B cell (primary cell): ENCODE data around the gene DCD. TPM values are rescaled to one million over a fixed set of nuclear protein-coding genes. Genes with fewer than 3 reads are reported as not detected.

ENCODE experiments used
- ATAC-seq: fragments of 200-7000 bp; cut with Tn5 transposase; one replicate; pipeline ENCODE4 v1.10.0; 2021; ENCODE audit warnings: low read depth, mild to moderate bottlenecking, moderate number of reproducible peaks, moderate library complexity
- CTCF ChIA-PET: fragments of 350-600 bp; sonication (Branson Sonifier 250); formaldehyde crosslinking; loops from one replicate; lab custom pipeline; 2021; ENCODE audit warnings: antibody characterized with exemption, inconsistent platforms; lab: Charles Lee
- POLR2A ChIA-PET: fragments of 350-600 bp; sonication (Branson Sonifier 250); formaldehyde crosslinking; loops from one replicate; lab custom pipeline; 2021; ENCODE audit warnings: antibody characterized with exemption; lab: Charles Lee
- DNase-seq: peaks from one replicate; pipeline ENCODE4 v3.0.0; 2013
- H2AFZ ChIP-seq: 2 replicates; pipeline ENCODE4 v1.6.1; 2012; ENCODE audit warnings: mild to moderate bottlenecking, low read depth, low read length; ENCODE audit not compliant: insufficient read depth, poor library complexity, severe bottlenecking
- H3K27ac ChIP-seq, 2 donors: 1 replicate in 1 of 2; 2 replicates in 1 of 2; pipeline ENCODE4 v1.5.1; 2012 to 2013; ENCODE audit warnings: low read length in 2 of 2, mild to moderate bottlenecking in 2 of 2, moderate library complexity in 1 of 2
- H3K27me3 ChIP-seq, 4 experiments: fragments of 200-600 bp in 1 of 4; sonication (generic) in 1 of 4; replicated peaks in 1 of 4; 1 replicate in 2 of 4; 2 replicates in 2 of 4; pipeline versions ENCODE4 v1.6.1 to v1.7.0; 2013 to 2016; ENCODE audit warnings: low read length in 3 of 4, mild to moderate bottlenecking in 2 of 4, mixed read lengths in 1 of 4, moderate library complexity in 1 of 4; ENCODE audit not compliant: insufficient read depth in 4 of 4, control insufficient read depth in 3 of 4; ENCODE audit errors: control extremely low read depth in 1 of 4
- H3K36me3 ChIP-seq, 2 experiments: replicated peaks in 1 of 2; 1 replicate in 1 of 2; 2 replicates in 1 of 2; pipeline versions ENCODE4 v1.6.1 to v1.7.1; 2013; ENCODE audit warnings: low read length in 1 of 2; ENCODE audit not compliant: insufficient read depth in 2 of 2, control insufficient read depth in 1 of 2; ENCODE audit errors: control extremely low read depth in 1 of 2, extremely low read depth in 1 of 2
- H3K4me1 ChIP-seq, 2 donors: fragments of 200-600 bp in 1 of 2; sonication (generic) in 1 of 2; 1 replicate in 1 of 2; 2 replicates in 1 of 2; pipeline versions ENCODE4 v1.5.1 to v1.6.1; 2013 to 2017; ENCODE audit warnings: low read length in 2 of 2; ENCODE audit not compliant: control insufficient read depth in 2 of 2, insufficient read depth in 2 of 2
- H3K4me2 ChIP-seq: replicated peaks from 2 replicates; pipeline ENCODE3; 2012; ENCODE audit warnings: mild to moderate bottlenecking, low read depth, low read length; ENCODE audit not compliant: poor library complexity, severe bottlenecking
- H3K4me3 ChIP-seq, 5 experiments: fragments of 200-600 bp in 1 of 5; sonication (generic) in 1 of 5; 1 replicate in 3 of 5; 2 replicates in 2 of 5; pipeline versions ENCODE4 v1.5.1 to v1.7.0; 2011 to 2016; ENCODE audit warnings: low read length in 4 of 5, mild to moderate bottlenecking in 4 of 5, low read depth in 2 of 5, control low read depth in 1 of 5, moderate library complexity in 1 of 5; ENCODE audit not compliant: insufficient read depth in 1 of 5; ENCODE audit errors: control extremely low read depth in 1 of 5, extremely low read depth in 1 of 5
- H3K79me2 ChIP-seq: fragments of 200-600 bp; sonication (generic); one replicate; pipeline ENCODE4 v1.6.0; 2016; ENCODE audit warnings: low read length; ENCODE audit not compliant: control insufficient read depth, insufficient read depth
- H3K9ac ChIP-seq: fragments of 200-600 bp; sonication (generic); 2 replicates; pipeline ENCODE4 v1.6.1; 2017; ENCODE audit warnings: mild to moderate bottlenecking, low read length, moderate library complexity
- H3K9me3 ChIP-seq, 3 donors: one replicate each; pipeline versions ENCODE4 v1.6.1 to v1.7.1; 2013; ENCODE audit warnings: low read length in 2 of 3; ENCODE audit not compliant: control insufficient read depth in 2 of 3, insufficient read depth in 1 of 3; ENCODE audit errors: control extremely low read depth in 1 of 3
- H4K20me1 ChIP-seq: 2 replicates; pipeline ENCODE4 v1.6.0; 2012; ENCODE audit warnings: mild to moderate bottlenecking, low read length; ENCODE audit not compliant: insufficient read depth, control insufficient read depth, poor library complexity, severe bottlenecking
- H3K27ac Mint-ChIP-seq: one replicate; pipeline ENCODE4 v1.8.0; 2021; ENCODE audit warnings: mixed read lengths
- H3K27me3 Mint-ChIP-seq: one replicate; pipeline ENCODE4 v1.8.0; 2021; ENCODE audit warnings: mixed read lengths
- H3K4me1 Mint-ChIP-seq: one replicate; pipeline ENCODE4 v1.8.0; 2021; ENCODE audit warnings: mixed read lengths
- H3K4me3 Mint-ChIP-seq: one replicate; pipeline ENCODE4 v1.8.0; 2021; ENCODE audit warnings: mixed read lengths
- H3K9me3 Mint-ChIP-seq: one replicate; pipeline ENCODE4 v1.8.0; 2022; ENCODE audit warnings: mixed read lengths; ENCODE audit not compliant: insufficient read depth
- EZH2 ChIP-seq: IDR thresholded peaks from 2 replicates; pipeline ENCODE4 v1.6.1; 2012; ENCODE audit warnings: borderline replicate concordance, low read depth, mild to moderate bottlenecking, moderate library complexity, low read length; ENCODE audit not compliant: insufficient read depth, poor library complexity, severe bottlenecking
- WGBS: methylation state at CpG from one replicate; pipeline ENCODE4 v1.1.5; 2013; ENCODE audit warnings: missing lambda C conversion rate; ENCODE audit not compliant: insufficient coverage; 5-methylcytosine and 5-hydroxymethylcytosine counted together
- intact Hi-C: fragments of 100-400 bp; cut with micrococcal nuclease; formaldehyde crosslinking; loops from one replicate; pipeline ENCODE4 v1.10.0; 2022
- polyA plus RNA-seq: library from polyadenylated mRNA; depleted of rRNA; stranded (reverse); fragments of >200 nt; gene quantifications from 2 replicates; pipeline ENCODE4 v1.2.3, GENCODE V29; 2012
- total RNA-seq, 2 donors: library from RNA; stranded (reverse); fragments of 120-200 nt in 1 of 2; gene quantifications; 1 replicate in 1 of 2; 2 replicates in 1 of 2; pipeline versions ENCODE4 v1.2.3 to v1.2.4, GENCODE V29; 2013 to 2022
- TF ChIP-seq, protein P1 (sequence below): fragments of 200-600 bp; IDR thresholded peaks from one replicate; pipeline ENCODE4 v1.8.0; 2022; ENCODE audit warnings: antibody characterized with exemption, mild to moderate bottlenecking

Gene DCD
- total and polyA plus RNA-seq, 2 donors (not counting 1 experiment from before 2014, with no cell fraction given), result not detected

DNA sequence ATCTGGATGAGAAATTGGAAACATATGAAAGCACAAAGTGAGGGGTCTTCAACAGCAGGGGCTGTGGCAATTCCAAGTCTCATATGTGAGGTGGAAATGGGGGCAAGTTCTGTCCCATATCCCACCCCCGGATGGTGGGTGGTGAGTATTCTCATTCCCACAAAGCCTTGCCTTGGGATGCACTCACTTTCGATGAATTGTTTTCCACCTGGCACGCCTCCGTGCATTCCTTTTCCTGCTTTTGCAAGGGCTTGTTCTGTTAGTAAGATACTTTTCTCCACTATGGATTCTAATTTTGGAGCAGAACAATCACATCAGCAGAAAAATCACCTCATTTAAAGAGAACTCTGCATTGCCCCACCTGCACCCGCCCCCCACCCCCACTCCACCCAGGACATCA, 16.6 kb downstream of the DCD start:
- Histone ChIP-seq H3K36me3 (no peaks in the 10 kb centered on the region), H3K79me2 (no peaks in the 10 kb centered on the region), H3K9me3 (peaks cover 2 to 15% (median 14%) of the 10 kb centered on the region in 3 donors), H3K4me2 (no peak overlapping the region), H3K9ac (no peak overlapping the region), H3K4me3 (no peak overlapping the region), H3K27ac (no peak overlapping the region), H2AFZ (no peak overlapping the region), H3K4me1 (no peaks in the 10 kb centered on the region), H3K27me3 (peaks cover 0 to 26% (median 1%) of the 10 kb centered on the region in 4 experiments), H4K20me1 (no peaks in the 10 kb centered on the region)
- WGBS, result 88% methylated on average over 3 of the region's 5 CpGs
- POLR2A ChIA-PET, result no interaction called here
- Mint-ChIP-seq H3K4me3 (no peak overlapping the region), H3K4me1 (no peaks in the 10 kb centered on the region), H3K9me3 (no peaks in the 10 kb centered on the region), H3K27ac (no peak overlapping the region), H3K27me3 (peaks cover 48% of the 10 kb centered on the region)
- ATAC-seq, result no peak
- intact Hi-C loops, result no loop called here
- CTCF ChIA-PET, result no interaction called here
- TF ChIP-seq, protein P1, sequence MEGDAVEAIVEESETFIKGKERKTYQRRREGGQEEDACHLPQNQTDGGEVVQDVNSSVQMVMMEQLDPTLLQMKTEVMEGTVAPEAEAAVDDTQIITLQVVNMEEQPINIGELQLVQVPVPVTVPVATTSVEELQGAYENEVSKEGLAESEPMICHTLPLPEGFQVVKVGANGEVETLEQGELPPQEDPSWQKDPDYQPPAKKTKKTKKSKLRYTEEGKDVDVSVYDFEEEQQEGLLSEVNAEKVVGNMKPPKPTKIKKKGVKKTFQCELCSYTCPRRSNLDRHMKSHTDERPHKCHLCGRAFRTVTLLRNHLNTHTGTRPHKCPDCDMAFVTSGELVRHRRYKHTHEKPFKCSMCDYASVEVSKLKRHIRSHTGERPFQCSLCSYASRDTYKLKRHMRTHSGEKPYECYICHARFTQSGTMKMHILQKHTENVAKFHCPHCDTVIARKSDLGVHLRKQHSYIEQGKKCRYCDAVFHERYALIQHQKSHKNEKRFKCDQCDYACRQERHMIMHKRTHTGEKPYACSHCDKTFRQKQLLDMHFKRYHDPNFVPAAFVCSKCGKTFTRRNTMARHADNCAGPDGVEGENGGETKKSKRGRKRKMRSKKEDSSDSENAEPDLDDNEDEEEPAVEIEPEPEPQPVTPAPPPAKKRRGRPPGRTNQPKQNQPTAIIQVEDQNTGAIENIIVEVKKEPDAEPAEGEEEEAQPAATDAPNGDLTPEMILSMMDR, result no peak
- TF ChIP-seq EZH2, result no peak
- no peak for DNase-seq

DNA sequence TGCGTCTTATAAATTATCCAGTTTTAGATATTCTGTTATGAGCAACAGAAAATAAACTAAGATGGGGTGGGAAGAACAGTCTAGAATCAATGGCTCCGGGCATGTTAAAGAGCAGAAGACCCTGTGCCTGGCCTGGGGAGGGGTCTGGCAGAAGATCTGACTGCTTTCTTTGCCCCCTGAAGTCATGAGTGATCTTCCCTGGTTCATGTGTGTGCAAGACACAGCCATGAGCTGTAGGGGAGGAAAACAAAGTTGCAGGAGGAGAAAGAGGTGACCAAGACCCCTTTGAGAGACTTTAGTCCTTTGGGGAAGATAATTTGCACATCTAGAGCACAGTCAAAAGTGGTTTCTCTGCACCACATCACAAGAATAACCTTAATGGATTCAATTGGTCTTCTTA, 18.2 kb downstream of the DCD start:
- no peaks in the 10 kb centered on the region for H3K36me3 ChIP-seq
- no peak for TF ChIP-seq EZH2
- TF ChIP-seq, protein P1, result no peak
- Mint-ChIP-seq H3K27ac (no peak overlapping the region), H3K4me1 (no peaks in the 10 kb centered on the region), H3K27me3 (peaks cover 56% of the 10 kb centered on the region), H3K4me3 (no peak overlapping the region), H3K9me3 (no peaks in the 10 kb centered on the region)
- H3K79me2 ChIP-seq, result no peaks in the 10 kb centered on the region
- H3K27me3 ChIP-seq, result peaks cover 0 to 37% (median 8%) of the 10 kb centered on the region in 4 experiments
- ChIA-PET POLR2A (no interaction called here), CTCF (no interaction called here)
- H3K4me2 ChIP-seq, result no peak overlapping the region
- intact Hi-C loops, result no loop called here
- no peak for DNase-seq
- no peak overlapping the region for H3K9ac ChIP-seq
- no peak overlapping the region for H3K27ac ChIP-seq
- peaks cover 2 to 15% (median 14%) of the 10 kb centered on the region in 3 donors for H3K9me3 ChIP-seq
- no peaks in the 10 kb centered on the region for H3K4me1 ChIP-seq
- no peak overlapping the region for H3K4me3 ChIP-seq
- 90% methylated on average over 1 of the region's 2 CpGs for WGBS
- no peak for ATAC-seq
- H2AFZ ChIP-seq, result no peak overlapping the region
- no peaks in the 10 kb centered on the region for H4K20me1 ChIP-seq
